GM18858 (cell line): ENCODE data around the gene KCNAB1.
"Not testable (repeated sequence)": the region's sequence is repeated elsewhere in the genome, so short reads cannot be mapped to it uniquely, and the experiment has no call there.

Experiments used
- ATAC-seq: cut with Tn5 transposase; IDR thresholded peaks from one replicate; pipeline ENCODE4 v1.9.1; 2021; ENCODE audit not compliant: unreplicated experiment

Gene KCNAB1

GRCh38 chr3:156174229-156174847, 54.0 kb downstream of the KCNAB1 start:
- no peak for ATAC-seq

GRCh38 chr3:156175570-156175969, 55.2 kb downstream of the KCNAB1 start:
- ATAC-seq, result no peak

GRCh38 chr3:156176048-156176447, 55.7 kb downstream of the KCNAB1 start:
- ATAC-seq, result no peak

- no peak for ATAC-seq
Observed at GRCh38 chr3:156176629-156177210, 56.3 kb downstream of the KCNAB1 start.

GRCh38 chr3:156180077-156180476, 59.7 kb downstream of the KCNAB1 start:
- ATAC-seq, result no peak

- no peak for ATAC-seq
Observed at GRCh38 chr3:156181509-156181908, 61.1 kb downstream of the KCNAB1 start.

GRCh38 chr3:156183396-156183795, 63.0 kb downstream of the KCNAB1 start:
- no peak for ATAC-seq

- no peak for ATAC-seq
Observed at GRCh38 chr3:156184156-156184555, 63.8 kb downstream of the KCNAB1 start.

- ATAC-seq, result no peak
Observed at GRCh38 chr3:156187146-156187769, 66.9 kb downstream of the KCNAB1 start.

GRCh38 chr3:156188757-156189156, 68.4 kb downstream of the KCNAB1 start:
- ATAC-seq, result no peak

- ATAC-seq, result no peak
Observed at GRCh38 chr3:156189927-156190326, 69.5 kb downstream of the KCNAB1 start.

- not testable (repeated sequence) for ATAC-seq
Observed at GRCh38 chr3:156194945-156195344, 74.6 kb downstream of the KCNAB1 start.

GRCh38 chr3:156197152-156197551, 76.8 kb downstream of the KCNAB1 start:
- not testable (repeated sequence) for ATAC-seq

- no peak for ATAC-seq
Observed at GRCh38 chr3:156201411-156202405, 81.3 kb downstream of the KCNAB1 start.

GRCh38 chr3:156206157-156206556, 85.8 kb downstream of the KCNAB1 start:
- no peak for ATAC-seq

GRCh38 chr3:156207802-156208685, 87.7 kb downstream of the KCNAB1 start:
- ATAC-seq, result no peak

GRCh38 chr3:156209631-156210335, 89.4 kb downstream of the KCNAB1 start:
- no peak for ATAC-seq

- no peak for ATAC-seq
Observed at GRCh38 chr3:156211583-156211982, 91.2 kb downstream of the KCNAB1 start.

GRCh38 chr3:156214676-156215075, 94.3 kb downstream of the KCNAB1 start:
- no peak for ATAC-seq

GRCh38 chr3:156215751-156216150, 95.4 kb downstream of the KCNAB1 start:
- ATAC-seq, result no peak
